Activated T-cell treated with anti-CD3 and anti-CD28 coated beads, Interleukin-2, amount 50 U/mL, for 4 hours (primary cell): ENCODE data around the gene MYH7. TPM values are rescaled to one million over a fixed set of nuclear protein-coding genes. Genes with fewer than 3 reads are reported as not detected.
A peak's percentile ranks its signal among the peaks of the same experiment; 100 is the strongest.
"Not testable (repeated sequence)": the region's sequence is repeated elsewhere in the genome, so short reads cannot be mapped to it uniquely, and the experiment has no call there.

Source experiments
- ATAC-seq, 2 donors: fragments of 200-7000 bp; cut with Tn5 transposase; one replicate each; pipeline ENCODE4 v1.10.0; 2021
- DNase-seq: peaks from one replicate; pipeline ENCODE4 v3.0.0-alpha.2; 2020
- H3K27me3 Mint-ChIP-seq: one replicate; pipeline ENCODE4 v1.8.0; 2021; ENCODE audit warnings: low read depth, mixed read lengths
- H3K36me3 Mint-ChIP-seq: one replicate; pipeline ENCODE4 v1.8.0; 2022; ENCODE audit warnings: mixed read lengths; ENCODE audit not compliant: insufficient read depth
- H3K4me1 Mint-ChIP-seq: one replicate; pipeline ENCODE4 v1.8.0; 2021; ENCODE audit warnings: low read depth, mixed read lengths
- H3K4me3 Mint-ChIP-seq: one replicate; pipeline ENCODE4 v1.8.0; 2021; ENCODE audit warnings: mild to moderate bottlenecking, moderate library complexity, mixed read lengths
- H3K9me3 Mint-ChIP-seq: one replicate; pipeline ENCODE4 v1.8.0; 2021; ENCODE audit warnings: mixed read lengths
- total RNA-seq, 3 donors: library from RNA; stranded (reverse); gene quantifications; one replicate each; pipeline ENCODE4 v1.2.1, GENCODE V29; 2021

The MYH7 gene
- total RNA-seq, 3 donors from 2014 or later: 0.03 TPM; not detected in 2

GRCh38 chr14:23428686-23429495 lies 6.6 kb downstream of the MYH7 start:
- ATAC-seq: no peak
- no peak for DNase-seq
- H3K36me3 Mint-ChIP-seq: no peaks in the 10 kb centered on the region
- no peak overlapping the region for H3K4me3 Mint-ChIP-seq
- no peaks in the 10 kb centered on the region for H3K4me1 Mint-ChIP-seq
- no peaks in the 10 kb centered on the region for H3K9me3 Mint-ChIP-seq
- peaks cover 6% of the 10 kb centered on the region for H3K27me3 Mint-ChIP-seq

GRCh38 chr14:23425798-23426197 lies 9.7 kb downstream of the MYH7 start:
- H3K4me3 Mint-ChIP-seq, ATAC-seq, H3K9me3 Mint-ChIP-seq, H3K27me3 Mint-ChIP-seq, H3K4me1 Mint-ChIP-seq, H3K36me3 Mint-ChIP-seq, DNase-seq: not testable (repeated sequence)

GRCh38 chr14:23425169-23425568 lies 10.3 kb downstream of the MYH7 start:
- no peak overlapping the region for H3K4me3 Mint-ChIP-seq
- H3K27me3 Mint-ChIP-seq: peaks cover 5% of the 10 kb centered on the region
- H3K9me3 Mint-ChIP-seq: no peaks in the 10 kb centered on the region
- ATAC-seq: no peak
- no peaks in the 10 kb centered on the region for H3K4me1 Mint-ChIP-seq
- DNase-seq: no peak
- H3K36me3 Mint-ChIP-seq: no peaks in the 10 kb centered on the region

- Mint-ChIP-seq H3K27me3 (peaks cover 3% of the 10 kb centered on the region), H3K4me1 (no peaks in the 10 kb centered on the region), H3K9me3 (no peaks in the 10 kb centered on the region), H3K36me3 (no peaks in the 10 kb centered on the region), H3K4me3 (no peak overlapping the region)
- DNase-seq (no peak), ATAC-seq (no peak)
Observed at GRCh38 chr14:23423657-23424056, 11.8 kb downstream of the MYH7 start.

GRCh38 chr14:23421594-23421993 lies 13.9 kb downstream of the MYH7 start:
- Mint-ChIP-seq H3K4me3 (no peak overlapping the region), H3K36me3 (no peaks in the 10 kb centered on the region), H3K9me3 (no peaks in the 10 kb centered on the region), H3K4me1 (no peaks in the 10 kb centered on the region), H3K27me3 (no peaks in the 10 kb centered on the region)
- peak in 1 of 2 donors; percentile 37 for ATAC-seq
- no peak for DNase-seq

GRCh38 chr14:23419646-23420045 lies 15.8 kb downstream of the MYH7 start:
- not testable (repeated sequence) for DNase-seq, H3K27me3 Mint-ChIP-seq, H3K9me3 Mint-ChIP-seq, H3K4me1 Mint-ChIP-seq, H3K36me3 Mint-ChIP-seq, H3K4me3 Mint-ChIP-seq, ATAC-seq

- ATAC-seq: no peak
- no peak for DNase-seq
- Mint-ChIP-seq H3K4me3 (no peak overlapping the region), H3K27me3 (peaks cover under 1% of the 10 kb centered on the region), H3K36me3 (no peaks in the 10 kb centered on the region), H3K9me3 (no peaks in the 10 kb centered on the region), H3K4me1 (no peaks in the 10 kb centered on the region)
Observed at GRCh38 chr14:23418021-23418420, 17.4 kb downstream of the MYH7 start.

GRCh38 chr14:23417269-23417668 lies 18.2 kb downstream of the MYH7 start:
- not testable (repeated sequence) for H3K36me3 Mint-ChIP-seq, ATAC-seq

GRCh38 chr14:23416801-23417200 lies 18.7 kb downstream of the MYH7 start:
- no peaks in the 10 kb centered on the region for H3K36me3 Mint-ChIP-seq
- H3K4me1 Mint-ChIP-seq: no peaks in the 10 kb centered on the region
- ATAC-seq: no peak
- no peak for DNase-seq
- H3K9me3 Mint-ChIP-seq: no peaks in the 10 kb centered on the region
- no peak overlapping the region for H3K4me3 Mint-ChIP-seq
- H3K27me3 Mint-ChIP-seq: peaks cover 5% of the 10 kb centered on the region

More at GRCh38 chr14:23417269-23417668, 18.2 kb downstream of the MYH7 start:
- not testable (repeated sequence) for H3K27me3 Mint-ChIP-seq, H3K9me3 Mint-ChIP-seq, H3K4me1 Mint-ChIP-seq, H3K4me3 Mint-ChIP-seq, DNase-seq

- H3K4me3 Mint-ChIP-seq: no peak overlapping the region
- no peaks in the 10 kb centered on the region for H3K9me3 Mint-ChIP-seq
- no peaks in the 10 kb centered on the region for H3K4me1 Mint-ChIP-seq
- no peaks in the 10 kb centered on the region for H3K36me3 Mint-ChIP-seq
- peaks cover 5% of the 10 kb centered on the region for H3K27me3 Mint-ChIP-seq
- no peak for ATAC-seq
- no peak for DNase-seq
Observed at GRCh38 chr14:23415821-23416778, 19.4 kb downstream of the MYH7 start.

- no peaks in the 10 kb centered on the region for H3K9me3 Mint-ChIP-seq
- ATAC-seq (no peak), DNase-seq (no peak)
- H3K36me3 Mint-ChIP-seq: no peaks in the 10 kb centered on the region
- H3K27me3 Mint-ChIP-seq: peaks cover 5% of the 10 kb centered on the region
- H3K4me1 Mint-ChIP-seq: no peaks in the 10 kb centered on the region
- H3K4me3 Mint-ChIP-seq: no peak overlapping the region
Observed at GRCh38 chr14:23414906-23415820, 20.3 kb downstream of the MYH7 start.

GRCh38 chr14:23414254-23414653 lies 21.2 kb downstream of the MYH7 start:
- peaks cover 5% of the 10 kb centered on the region for H3K27me3 Mint-ChIP-seq
- no peaks in the 10 kb centered on the region for H3K9me3 Mint-ChIP-seq
- no peaks in the 10 kb centered on the region for H3K4me1 Mint-ChIP-seq
- no peak for ATAC-seq
- no peak overlapping the region for H3K4me3 Mint-ChIP-seq
- DNase-seq: no peak
- H3K36me3 Mint-ChIP-seq: no peaks in the 10 kb centered on the region

GRCh38 chr14:23413681-23414080 lies 21.8 kb downstream of the MYH7 start:
- ATAC-seq (no peak), DNase-seq (no peak)
- Mint-ChIP-seq H3K36me3 (no peaks in the 10 kb centered on the region), H3K27me3 (peaks cover 5% of the 10 kb centered on the region), H3K4me3 (no peak overlapping the region), H3K4me1 (no peaks in the 10 kb centered on the region), H3K9me3 (no peaks in the 10 kb centered on the region)
